Measurements from ENCODE around the gene ATP6V1E1. TPM values are rescaled to one million over a fixed set of nuclear protein-coding genes. Genes with fewer than 3 reads are reported as not detected.

Gene ATP6V1E1
- total and polyA plus RNA-seq, 2 of the 13 experiments (the other 11 are each of a cell fraction or from before 2014, with no cell fraction given), result 69.3 to 90.9 TPM

- Histone ChIP-seq H3K9ac (ENCODE audit: insufficient read depth, low read depth, low read length) (no peak overlapping the region), H2AFZ (ENCODE audit: low read length) (no peak overlapping the region), H3K9me3 (ENCODE audit: low read length) (0 out of 2 replicates have a peak, but pooled peaks cover 9% of the 10 kb centered on the region), H3K27ac (ENCODE audit: extremely low read length, insufficient read depth, low read length) (no peak overlapping the region), H3K36me3 (replicated peaks in 1 of 2; ENCODE audit: control insufficient read depth in 1 of 2, insufficient read depth in 2 of 2, low read length in 2 of 2) (peaks cover 11 to 28% of the 10 kb centered on the region in 2 experiments), H3K27me3 (ENCODE audit: control insufficient read depth in 1 of 2, insufficient read depth in 2 of 2, low read length in 2 of 2) (no peaks in the 10 kb centered on the region; a peak in 1 of 5 replicates), H4K20me1 (ENCODE audit: insufficient read depth, low read length) (no peaks in the 10 kb centered on the region), H3K4me1 (ENCODE audit: insufficient read depth, low read length) (peaks cover 18% of the 10 kb centered on the region), H3K4me2 (ENCODE audit: low read depth, low read length) (no peak overlapping the region), H3K79me2 (ENCODE audit: insufficient read depth, low read length) (no peaks in the 10 kb centered on the region), H3K4me3 (replicated peaks in 1 of 3; ENCODE audit: insufficient read depth in 1 of 3, low read depth in 2 of 3, low read length in 3 of 3) (no peak overlapping the region)
- POLR2A ChIA-PET, result interaction anchor here (1.4 kb wide), 1 partner anchor 27 kb away, joined by 4 read pairs; no protein-coding TSS in a partner anchor
- TF ChIP-seq ZNF329 (CRISPR knock-in tag; IDR thresholded peaks at IDR 0.05; ENCODE audit: low read depth) (no peak), ZNF503 (CRISPR knock-in tag; IDR thresholded peaks at IDR 0.05) (no peak), HCFC1 (IDR thresholded peaks at IDR 0.05; ENCODE audit: low read depth, low read length) (no peak), ZNF720 (CRISPR knock-in tag; IDR thresholded peaks at IDR 0.05) (no peak), HDAC1 (CRISPR knock-in tag; IDR thresholded peaks at IDR 0.05) (no peak), RXRA (CRISPR knock-in tag; IDR thresholded peaks at IDR 0.05) (no peak), ZNF687 (CRISPR knock-in tag; IDR thresholded peaks at IDR 0.05) (no peak), MAFF (IDR thresholded peaks at IDR 0.05; ENCODE audit: low read depth, low read length) (no peak), RBFOX2 (IDR thresholded peaks at IDR 0.05; ENCODE audit: low read depth, low read length) (no peak), ZNF749 (CRISPR knock-in tag; IDR thresholded peaks at IDR 0.05; ENCODE audit: borderline replicate concordance) (no peak)
- no TSS peak for BruUV-seq (replicated peaks)
- CTCF ChIA-PET (ENCODE audit: low intra/inter-chr PET ratio, low total read pairs), result no interaction called here
- in situ Hi-C loops (cut with HindIII; ENCODE audit: extremely low pct_ligation_motif_present, low pct_unique_long_range_greater_than_20kb), result no loop called here
- FAIRE-seq (no peak), DNase-seq (ENCODE audit: low spot score) (no peak), ATAC-seq (no peak)
- 93% methylated on average over 3 of the region's 3 CpGs for WGBS (ENCODE audit: low lambda C conversion rate)
- intact Hi-C loops (cut with micrococcal nuclease; ENCODE audit: unreplicated experiment), result no loop called here
These were observed 37.3 kb upstream of the ATP6V1E1 start for GRCh38 chr22:17665854-17666253.

Measured in HepG2 (cell line).